ENCODE measurements around the gene B4GALNT3.

The B4GALNT3 gene

DNA sequence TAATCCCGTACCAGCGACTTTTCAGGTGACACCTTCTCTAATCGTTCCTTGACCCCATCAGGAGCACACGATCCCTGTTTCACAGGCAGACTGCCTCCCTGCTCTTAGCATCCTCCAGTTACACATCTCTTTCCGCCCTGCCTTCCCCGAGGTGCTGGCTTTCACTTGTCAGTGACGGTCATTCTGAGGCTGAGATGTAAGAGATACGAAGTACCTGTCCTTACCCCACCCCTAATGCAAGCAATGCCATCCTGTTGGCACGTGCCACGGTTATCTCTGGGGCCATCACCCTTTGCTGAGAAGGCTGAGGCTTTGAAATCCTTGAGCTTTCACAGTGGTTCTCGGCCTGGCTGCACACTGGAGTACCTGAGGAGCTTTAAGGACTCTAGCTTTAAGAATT, 24.4 kb downstream of the B4GALNT3 start:
- Histone ChIP-seq H3K27me3 (ENCODE audit: insufficient read depth, poor library complexity, severe bottlenecking) (peaks cover 10% of the 10 kb centered on the region), H3K27ac (replicated peaks) (no peak overlapping the region), H3K4me3 (replicated peaks; ENCODE audit: insufficient read depth, low read length) (no peak overlapping the region)
- DNase-seq (ENCODE audit: low read depth in 1 of 2, low spot score in 1 of 2) = no peak
- TF ChIP-seq POLR2AphosphoS5 (IDR thresholded peaks at IDR 0.05; ENCODE audit: low read depth) (no peak), GABPA (IDR thresholded peaks at IDR 0.05; ENCODE audit: low read depth) (no peak), SPI1 (IDR thresholded peaks at IDR 0.05; ENCODE audit: borderline replicate concordance, low read depth) (no peak), REST (IDR thresholded peaks at IDR 0.05; ENCODE audit: insufficient replicate concordance, low read depth) (no peak)
- TF ChIP-seq, protein P1, sequence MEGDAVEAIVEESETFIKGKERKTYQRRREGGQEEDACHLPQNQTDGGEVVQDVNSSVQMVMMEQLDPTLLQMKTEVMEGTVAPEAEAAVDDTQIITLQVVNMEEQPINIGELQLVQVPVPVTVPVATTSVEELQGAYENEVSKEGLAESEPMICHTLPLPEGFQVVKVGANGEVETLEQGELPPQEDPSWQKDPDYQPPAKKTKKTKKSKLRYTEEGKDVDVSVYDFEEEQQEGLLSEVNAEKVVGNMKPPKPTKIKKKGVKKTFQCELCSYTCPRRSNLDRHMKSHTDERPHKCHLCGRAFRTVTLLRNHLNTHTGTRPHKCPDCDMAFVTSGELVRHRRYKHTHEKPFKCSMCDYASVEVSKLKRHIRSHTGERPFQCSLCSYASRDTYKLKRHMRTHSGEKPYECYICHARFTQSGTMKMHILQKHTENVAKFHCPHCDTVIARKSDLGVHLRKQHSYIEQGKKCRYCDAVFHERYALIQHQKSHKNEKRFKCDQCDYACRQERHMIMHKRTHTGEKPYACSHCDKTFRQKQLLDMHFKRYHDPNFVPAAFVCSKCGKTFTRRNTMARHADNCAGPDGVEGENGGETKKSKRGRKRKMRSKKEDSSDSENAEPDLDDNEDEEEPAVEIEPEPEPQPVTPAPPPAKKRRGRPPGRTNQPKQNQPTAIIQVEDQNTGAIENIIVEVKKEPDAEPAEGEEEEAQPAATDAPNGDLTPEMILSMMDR (IDR thresholded peaks at IDR 0.05; ENCODE audit: insufficient read depth, low read length) = no peak

DNA sequence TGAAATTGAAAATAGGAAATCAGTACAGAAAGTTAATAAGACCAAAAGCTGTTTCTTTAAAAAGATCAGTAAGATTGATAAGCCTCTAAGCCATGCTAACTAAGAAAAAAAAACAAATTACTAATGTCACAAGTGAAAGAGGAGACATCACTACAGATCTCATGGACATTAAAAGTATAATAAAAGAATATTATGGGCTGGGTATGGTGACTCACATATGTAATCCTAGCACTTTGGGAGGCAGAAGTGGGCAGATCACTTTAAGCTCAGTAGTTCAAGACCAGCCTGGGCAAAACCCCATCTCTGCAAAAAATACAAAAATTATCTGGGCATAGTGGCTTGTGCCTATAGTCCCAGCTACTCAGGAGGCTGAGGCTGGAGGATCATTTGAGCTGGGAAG, 30.5 kb downstream of the B4GALNT3 start:
- TF ChIP-seq REST (IDR thresholded peaks at IDR 0.05; ENCODE audit: insufficient replicate concordance, low read depth) (no peak), SPI1 (IDR thresholded peaks at IDR 0.05; ENCODE audit: borderline replicate concordance, low read depth) (no peak), POLR2AphosphoS5 (IDR thresholded peaks at IDR 0.05; ENCODE audit: low read depth) (no peak), GABPA (IDR thresholded peaks at IDR 0.05; ENCODE audit: low read depth) (no peak)
- TF ChIP-seq, protein P1 (IDR thresholded peaks at IDR 0.05; ENCODE audit: insufficient read depth, low read length) = no peak

GRCh38 chr12:495466-495865, 35.7 kb downstream of the B4GALNT3 start:
- Histone ChIP-seq H3K27ac (replicated peaks) (no peak overlapping the region), H3K27me3 (ENCODE audit: insufficient read depth, poor library complexity, severe bottlenecking) (peaks cover 2% of the 10 kb centered on the region), H3K4me3 (replicated peaks; ENCODE audit: insufficient read depth, low read length) (no peak overlapping the region)
- DNase-seq (ENCODE audit: low read depth in 1 of 2, low spot score in 1 of 2) = no peak
- TF ChIP-seq POLR2AphosphoS5 (IDR thresholded peaks at IDR 0.05; ENCODE audit: low read depth) = no peak
- no peak for TF ChIP-seq REST (IDR thresholded peaks at IDR 0.05; ENCODE audit: insufficient replicate concordance, low read depth)
- no peak for TF ChIP-seq SPI1 (IDR thresholded peaks at IDR 0.05; ENCODE audit: borderline replicate concordance, low read depth)
- TF ChIP-seq, protein P1 (IDR thresholded peaks at IDR 0.05; ENCODE audit: insufficient read depth, low read length) = no peak
- TF ChIP-seq GABPA (IDR thresholded peaks at IDR 0.05; ENCODE audit: low read depth) = no peak

More for the DNA sequence above, 30.5 kb downstream of the B4GALNT3 start:
- Histone ChIP-seq H3K4me3 (replicated peaks; ENCODE audit: insufficient read depth, low read length) (no peak overlapping the region), H3K27me3 (ENCODE audit: insufficient read depth, poor library complexity, severe bottlenecking) (peaks cover 4% of the 10 kb centered on the region), H3K27ac (replicated peaks) (no peak overlapping the region)
- DNase-seq (ENCODE audit: low read depth in 1 of 2, low spot score in 1 of 2) = no peak
